Measurements from ENCODE around the gene LAMA2.
"Not testable (repeated sequence)": the region's sequence is repeated elsewhere in the genome, so short reads cannot be mapped to it uniquely, and the experiment has no call there.

Gene LAMA2

GRCh38 chr6:129073051-129073450 lies 190.1 kb downstream of the LAMA2 start:
- no peak for DNase-seq (ENCODE audit: low read depth)

GRCh38 chr6:129073691-129074395 lies 190.9 kb downstream of the LAMA2 start:
- no peak for DNase-seq (ENCODE audit: low read depth)

GRCh38 chr6:129084406-129084805 lies 201.5 kb downstream of the LAMA2 start:
- DNase-seq (ENCODE audit: low read depth) = no peak

- DNase-seq (ENCODE audit: low read depth) = not testable (repeated sequence)
These were observed 205.5 kb downstream of the LAMA2 start for GRCh38 chr6:129088481-129088880.

GRCh38 chr6:129089357-129089756 lies 206.4 kb downstream of the LAMA2 start:
- DNase-seq (ENCODE audit: low read depth) = no peak

GRCh38 chr6:129094147-129094546 lies 211.2 kb downstream of the LAMA2 start:
- DNase-seq (ENCODE audit: low read depth) = no peak

GRCh38 chr6:129096651-129097290 lies 213.8 kb downstream of the LAMA2 start:
- no peak for DNase-seq (ENCODE audit: low read depth)

GRCh38 chr6:129098061-129098553 lies 215.2 kb downstream of the LAMA2 start:
- no peak for DNase-seq (ENCODE audit: low read depth)

- DNase-seq (ENCODE audit: low read depth) = no peak
These were observed 216.8 kb downstream of the LAMA2 start for GRCh38 chr6:129099696-129100095.

GRCh38 chr6:129100164-129100563 lies 217.2 kb downstream of the LAMA2 start:
- DNase-seq (ENCODE audit: low read depth) = no peak

- no peak for DNase-seq (ENCODE audit: low read depth)
These were observed 219.8 kb downstream of the LAMA2 start for GRCh38 chr6:129102741-129103140.

- DNase-seq (ENCODE audit: low read depth) = no peak
These were observed 221.2 kb downstream of the LAMA2 start for GRCh38 chr6:129104131-129104530.

GRCh38 chr6:129104560-129104959 lies 221.6 kb downstream of the LAMA2 start:
- no peak for DNase-seq (ENCODE audit: low read depth)

- DNase-seq (ENCODE audit: low read depth) = no peak
These were observed 222.1 kb downstream of the LAMA2 start for GRCh38 chr6:129105035-129105434.

GRCh38 chr6:129105793-129106192 lies 222.9 kb downstream of the LAMA2 start:
- DNase-seq (ENCODE audit: low read depth) = no peak

- no peak for DNase-seq (ENCODE audit: low read depth)
These were observed 225.4 kb downstream of the LAMA2 start for GRCh38 chr6:129108337-129108736.

GRCh38 chr6:129110690-129111343 lies 227.9 kb downstream of the LAMA2 start:
- no peak for DNase-seq (ENCODE audit: low read depth)

- DNase-seq (ENCODE audit: low read depth) = no peak
These were observed 228.4 kb downstream of the LAMA2 start for GRCh38 chr6:129111346-129111745.

- no peak for DNase-seq (ENCODE audit: low read depth)
These were observed 228.9 kb downstream of the LAMA2 start for GRCh38 chr6:129111853-129112252.

GRCh38 chr6:129112591-129112990 lies 229.7 kb downstream of the LAMA2 start:
- DNase-seq (ENCODE audit: low read depth) = no peak

- DNase-seq (ENCODE audit: low read depth) = no peak
These were observed 230.7 kb downstream of the LAMA2 start for GRCh38 chr6:129113637-129114036.

- DNase-seq (ENCODE audit: low read depth) = no peak
These were observed 231.9 kb downstream of the LAMA2 start for GRCh38 chr6:129114636-129115391.

All from activated gamma-delta T cell treated with anti-CD3 and anti-CD28 coated beads, Interleukin-2, amount 50 U/mL, for 16 hours (primary cell).